Hepatocyte (in vitro differentiated cells): ENCODE data around the gene HIVEP1.

Source experiments
- CTCF ChIP-seq: fragments of 200-600 bp; sonication (generic); IDR thresholded peaks from 2 replicates; pipeline ENCODE4 v1.5.1; 2016; ENCODE audit warnings: antibody characterized with exemption, mild to moderate bottlenecking; ENCODE audit not compliant: poor library complexity
- EZH2 ChIP-seq: fragments of 200-600 bp; sonication (generic); IDR thresholded peaks from 2 replicates; pipeline ENCODE4 v1.6.1; 2016; ENCODE audit warnings: antibody characterized with exemption, mild to moderate bottlenecking, borderline replicate concordance

DNA sequence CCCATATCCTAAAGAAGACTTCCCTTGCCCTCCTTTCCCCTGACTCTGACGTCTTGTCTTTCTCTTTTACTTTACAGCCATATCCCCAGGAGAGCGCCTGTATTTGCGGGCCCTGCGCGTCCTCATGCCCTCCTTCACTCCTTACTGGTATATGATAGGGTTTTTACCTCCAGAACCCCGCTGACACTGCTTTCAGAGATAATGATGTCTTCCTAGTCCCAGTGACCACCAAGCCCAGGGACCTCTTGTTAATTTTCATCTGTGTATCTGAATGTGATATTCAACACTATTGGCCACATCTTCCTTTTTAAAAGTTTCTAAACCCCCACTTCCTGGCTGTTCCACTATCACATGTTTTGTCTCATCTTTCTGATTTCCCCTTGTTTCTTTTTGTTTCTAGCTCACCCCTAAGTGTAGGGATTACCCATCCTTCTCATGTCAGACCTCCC, 102.0 kb downstream of the HIVEP1 start:
- no peak for TF ChIP-seq CTCF
- no peak for TF ChIP-seq EZH2
